Hematopoietic multipotent progenitor cell treated with erythropoietin and hydrocortisone succinate and interleukin-3 and kit ligand, for 4 days (in vitro differentiated cells): ENCODE results near the gene NRDE2.
"Not testable (repeated sequence)": the region's sequence is repeated elsewhere in the genome, so short reads cannot be mapped to it uniquely, and the experiment has no call there.

ENCODE experiments used
- DNase-seq: peaks from one replicate; pipeline ENCODE4 v3.0.0-alpha.2; 2015

NRDE2 gene

DNA sequence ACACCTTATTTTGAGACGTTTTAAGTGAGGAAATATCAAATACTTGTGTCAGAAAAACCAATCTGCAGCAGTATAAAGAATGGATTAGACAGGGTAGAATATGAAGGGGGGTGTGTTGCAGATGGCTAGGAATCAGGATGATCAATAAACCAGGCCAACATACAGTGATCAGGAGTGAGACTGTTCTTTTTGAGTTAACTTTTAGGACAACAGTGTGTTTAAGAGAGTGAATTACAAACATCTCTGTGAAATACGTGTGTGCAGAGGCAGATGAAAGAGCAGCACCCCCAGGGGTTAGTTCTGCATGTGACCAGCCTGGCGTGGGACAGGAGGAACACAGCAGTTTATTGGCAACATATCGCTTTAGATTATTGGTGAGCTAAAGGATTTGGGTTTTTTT, 10.6 kb upstream of the NRDE2 start:
- DNase-seq, result no peak

DNA sequence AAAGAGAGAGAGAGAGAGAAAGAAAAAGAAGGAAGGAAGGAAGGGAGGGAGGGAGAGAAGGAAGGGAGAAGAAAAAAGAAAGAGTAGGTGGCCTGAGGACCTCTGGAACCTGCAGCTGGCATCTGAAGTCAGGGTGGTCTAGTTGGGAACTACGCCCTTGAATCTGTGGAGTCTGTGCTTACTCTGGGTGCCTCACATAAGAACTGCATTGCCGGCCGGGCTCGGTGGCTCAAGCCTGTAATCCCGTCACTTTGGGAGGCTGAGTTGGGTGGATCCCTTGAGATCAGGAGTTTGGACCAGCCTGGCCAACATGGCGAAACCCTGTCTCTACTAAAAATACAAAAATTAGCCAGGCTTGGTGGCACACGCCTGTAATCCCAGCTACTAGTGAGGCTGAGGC, 10.0 kb upstream of the NRDE2 start:
- DNase-seq, result no peak

DNA sequence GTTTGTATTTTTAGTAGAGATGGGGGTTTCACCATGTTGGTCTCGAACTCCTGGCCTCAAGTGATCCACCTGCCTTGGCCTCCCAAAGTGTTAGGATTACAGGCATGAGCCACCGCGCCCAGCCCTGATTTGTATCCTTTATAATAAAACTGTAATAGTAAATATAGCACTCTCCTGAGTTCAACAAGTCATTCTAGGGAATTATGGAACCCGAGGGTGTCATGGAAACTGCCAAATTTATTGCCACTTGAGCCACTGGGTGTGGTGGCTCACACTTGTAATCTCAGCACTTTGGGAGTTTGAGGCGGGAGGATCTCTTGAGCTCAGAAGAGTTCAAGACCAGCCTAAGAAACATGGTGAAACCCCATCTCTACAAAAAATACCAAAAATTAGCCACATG, 9.5 kb upstream of the NRDE2 start:
- DNase-seq, result not testable (repeated sequence)

DNA sequence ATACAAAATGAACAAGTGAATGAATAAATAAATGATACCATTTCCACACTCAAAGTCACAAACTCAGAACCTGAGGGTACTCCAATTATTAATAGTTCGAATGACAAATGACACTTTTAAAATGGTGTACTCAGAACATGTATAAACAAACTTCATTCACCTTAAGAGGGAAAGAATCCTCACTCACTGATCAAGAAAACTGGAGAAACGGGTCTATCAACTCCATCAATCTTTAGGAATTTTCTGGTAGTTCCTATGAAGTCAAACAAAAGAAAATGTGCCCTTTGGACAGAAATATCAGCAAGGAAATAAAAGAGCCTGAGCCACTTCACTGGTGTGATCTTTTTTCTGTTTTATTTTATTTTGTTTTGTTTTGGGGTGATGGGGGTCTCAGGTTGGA, 5.2 kb upstream of the NRDE2 start:
- DNase-seq, result no peak

DNA sequence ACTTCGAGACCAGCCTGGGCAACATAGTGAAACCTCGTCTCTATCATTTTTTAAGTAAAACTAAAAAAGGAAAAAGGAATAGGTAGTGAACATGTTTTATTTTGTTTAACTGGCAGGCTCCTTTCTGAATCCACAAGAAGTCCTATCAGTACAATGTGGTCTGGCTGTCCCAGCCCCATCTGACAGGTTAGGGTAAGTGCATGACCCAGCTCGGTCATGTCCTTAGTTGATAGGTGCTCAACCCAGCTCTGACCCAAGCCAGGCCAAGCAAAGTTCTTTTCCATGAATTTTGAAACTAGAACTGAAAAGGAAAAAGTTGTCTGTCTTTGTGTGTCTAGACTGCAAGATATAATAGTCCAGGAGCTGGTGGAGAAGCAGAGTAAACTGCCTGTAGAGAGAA, 4.7 kb upstream of the NRDE2 start:
- DNase-seq, result no peak

DNA sequence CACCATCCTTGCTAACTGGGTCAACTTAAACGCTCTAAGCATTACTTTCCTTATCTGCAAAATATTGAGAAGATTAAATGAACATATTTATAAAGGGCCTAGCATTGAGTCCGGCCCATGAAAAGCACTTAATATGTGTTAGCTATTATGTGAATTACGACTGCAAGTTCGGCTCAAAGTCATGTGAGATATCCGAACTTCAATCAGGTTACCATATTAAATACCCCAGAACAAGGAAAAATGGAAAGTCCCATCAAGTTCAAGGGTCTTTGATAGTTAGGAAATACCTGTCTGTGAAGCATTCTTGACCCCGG, 487 bp upstream of the NRDE2 start:
- DNase-seq, result no peak

DNA sequence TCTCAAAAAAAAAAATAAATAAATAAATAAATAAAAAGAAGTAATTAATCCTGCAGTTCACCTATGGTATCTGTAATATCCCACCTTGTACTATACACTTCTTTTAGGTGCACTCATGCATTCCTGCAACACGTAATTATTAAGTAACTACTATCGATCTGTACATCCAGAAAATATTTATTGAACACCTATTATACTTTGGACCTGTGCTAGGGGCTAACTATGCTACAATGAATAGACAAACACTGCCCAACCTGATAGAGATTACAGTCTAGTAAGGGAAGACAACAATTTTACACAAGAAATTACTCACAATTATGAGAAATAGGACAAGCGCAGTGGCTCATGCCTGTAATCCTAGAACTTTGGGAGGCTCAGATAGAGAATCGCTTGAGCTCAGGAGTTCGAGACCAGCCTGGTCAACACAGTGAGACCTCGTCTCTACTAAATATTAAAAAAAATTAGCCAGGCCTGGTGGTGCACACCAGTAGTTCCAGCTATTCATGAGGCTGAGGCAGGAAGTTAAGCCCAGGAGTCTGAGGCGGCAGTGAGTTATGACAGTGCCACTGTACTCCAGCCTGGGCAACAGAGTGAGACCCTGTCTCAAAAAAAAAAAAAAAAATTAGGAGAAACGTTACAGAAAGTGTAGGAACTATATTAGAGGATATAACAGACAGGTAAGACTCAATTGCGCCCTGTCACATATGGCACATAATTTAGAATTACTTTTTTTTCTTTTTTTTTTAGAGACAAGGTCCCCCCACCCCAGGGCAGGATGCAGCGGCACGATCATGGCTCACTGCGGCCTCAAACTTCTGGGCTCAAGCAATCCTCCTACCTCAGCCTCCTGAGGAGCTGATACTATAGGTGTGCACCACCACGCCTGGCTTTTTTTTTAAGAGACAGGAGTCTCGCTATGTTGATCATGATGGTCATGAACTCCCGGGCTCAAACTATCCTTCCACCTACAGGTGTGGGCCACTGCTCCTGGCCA, 1.2 kb downstream of the NRDE2 start:
- DNase-seq, result peak; percentile 15

DNA sequence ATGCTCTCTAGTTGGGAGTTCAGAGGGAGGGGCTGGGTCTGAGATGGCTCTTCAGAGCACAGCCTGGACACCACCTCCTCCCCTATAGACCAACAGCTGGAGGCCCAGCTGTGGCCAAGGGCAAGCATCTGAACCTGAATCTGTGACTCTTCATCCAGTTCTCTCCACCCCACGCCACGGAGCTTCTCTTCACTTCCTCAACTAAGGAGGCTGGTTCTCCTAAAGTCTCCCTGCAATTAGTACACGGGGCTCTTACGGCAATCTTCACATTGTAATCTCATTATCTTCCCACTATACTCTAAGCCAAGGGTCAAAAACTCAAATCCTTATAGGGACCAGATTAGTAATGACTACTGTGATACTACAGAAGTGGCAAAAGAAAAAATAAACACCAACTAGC, 9.8 kb downstream of the NRDE2 start:
- DNase-seq, result no peak

DNA sequence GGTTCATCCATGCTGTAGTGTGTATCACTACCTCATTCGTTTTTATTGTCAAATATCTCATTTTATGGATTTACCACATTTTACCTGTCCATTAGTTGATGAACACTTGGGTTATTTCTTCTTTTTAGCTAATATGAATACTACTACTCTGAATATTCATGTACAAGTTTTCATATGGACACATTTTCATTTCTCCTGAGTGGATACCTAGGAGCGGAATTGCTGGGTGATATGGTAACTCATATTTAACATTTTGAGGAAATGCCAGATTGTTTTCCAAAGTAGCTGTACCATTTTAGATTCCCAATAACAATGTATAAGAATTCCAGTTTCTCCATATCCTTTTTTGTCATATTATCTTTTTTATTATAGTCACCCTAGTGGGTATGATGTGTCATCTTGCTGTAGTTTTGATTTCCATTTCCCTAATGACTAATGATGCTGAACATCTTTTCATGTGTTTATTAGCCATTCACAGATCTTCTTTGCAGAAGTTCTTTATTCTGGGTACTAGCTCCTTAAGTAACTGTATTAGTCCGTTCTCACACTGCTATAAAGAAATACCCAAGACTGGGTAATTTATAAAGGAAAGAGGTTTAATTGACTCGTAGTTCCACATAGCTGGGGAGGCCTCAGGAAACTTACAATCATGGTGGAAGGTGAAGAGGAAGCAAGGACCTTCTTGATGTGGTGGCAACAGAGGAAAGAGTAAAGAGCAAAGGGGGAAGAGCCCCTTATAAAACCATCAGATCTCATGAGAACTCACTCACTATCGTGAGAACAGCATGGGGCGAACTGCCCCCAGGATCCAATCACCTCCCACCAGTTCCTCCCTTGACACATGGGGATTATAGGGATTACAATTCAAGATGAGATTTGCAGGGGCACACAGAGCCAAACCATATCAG, 11.9 kb downstream of the NRDE2 start:
- DNase-seq, result no peak

DNA sequence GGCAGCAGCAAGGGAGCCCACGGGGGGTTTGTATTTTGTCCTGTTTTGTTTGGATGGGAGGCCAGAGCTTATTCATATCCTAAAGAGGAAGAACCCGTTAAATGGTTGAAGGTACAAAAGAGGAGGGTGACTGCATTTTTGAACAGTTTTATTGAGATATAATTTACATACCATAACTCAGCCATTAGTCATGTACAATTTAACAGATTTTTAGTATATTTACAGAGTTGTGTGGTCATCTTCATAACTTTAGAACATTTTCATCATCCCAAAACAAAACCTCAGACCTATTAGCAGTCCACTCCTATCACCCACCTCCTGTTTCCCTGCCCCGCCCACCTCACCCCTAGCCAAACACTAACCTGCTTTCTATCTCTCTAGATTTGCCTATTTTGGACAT, 12.6 kb downstream of the NRDE2 start:
- DNase-seq, result no peak

DNA sequence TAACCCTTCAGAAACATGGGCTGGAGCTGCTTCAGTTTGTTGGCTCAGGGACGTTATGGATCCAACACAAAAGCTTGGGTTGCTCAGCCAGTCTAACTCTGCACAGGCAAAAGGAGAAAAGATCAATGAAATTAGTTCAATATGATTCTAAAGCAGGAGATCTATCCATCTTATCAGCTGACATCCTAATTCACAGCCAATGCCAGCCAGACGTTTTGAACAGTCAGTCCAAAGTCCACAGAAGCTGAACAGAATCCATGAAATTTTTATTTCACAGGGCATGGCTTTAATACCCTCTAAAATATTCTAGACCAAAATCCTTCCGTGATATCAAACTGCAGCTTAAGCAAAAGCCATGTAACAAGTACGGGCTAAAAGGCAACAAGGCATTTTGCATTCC, 13.7 kb downstream of the NRDE2 start:
- DNase-seq, result no peak

DNA sequence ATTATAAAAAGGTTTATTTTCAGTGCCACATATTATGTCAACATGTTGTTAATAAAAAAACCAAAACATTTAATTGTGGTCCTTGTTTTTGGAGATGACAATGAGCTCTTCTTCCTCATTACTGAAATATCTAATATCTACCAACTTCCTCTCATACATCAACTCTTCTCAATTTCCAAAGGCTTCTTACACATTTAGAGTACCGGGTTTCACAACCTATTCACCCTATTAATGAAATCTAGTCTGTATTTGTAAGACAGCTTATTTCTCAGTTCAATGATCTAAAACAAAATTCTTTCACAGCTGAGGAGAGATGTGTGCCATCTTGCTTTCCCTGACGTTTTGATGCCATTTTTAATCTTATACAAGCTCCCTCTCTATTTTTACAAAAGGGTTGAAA, 14.5 kb downstream of the NRDE2 start:
- no peak for DNase-seq

DNA sequence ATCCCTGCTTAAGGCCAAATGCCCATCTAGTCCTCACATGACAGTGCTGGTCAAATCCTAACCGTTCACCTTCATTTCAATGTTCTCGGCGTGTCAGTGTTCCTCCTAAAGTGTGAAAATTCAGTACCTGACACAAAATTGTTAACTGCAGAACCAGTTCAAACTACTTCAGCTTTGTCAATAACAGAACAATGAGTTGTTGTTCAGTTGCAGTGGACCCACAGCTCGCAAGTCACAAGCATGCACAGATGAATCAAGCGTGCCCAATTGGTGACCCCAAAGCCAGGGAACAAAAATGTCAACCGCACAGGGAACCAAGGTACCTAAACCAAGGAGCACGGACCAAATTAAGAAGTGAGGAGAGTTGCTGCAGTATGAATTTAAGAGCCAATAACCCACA, 23.2 kb downstream of the NRDE2 start:
- no peak for DNase-seq

DNA sequence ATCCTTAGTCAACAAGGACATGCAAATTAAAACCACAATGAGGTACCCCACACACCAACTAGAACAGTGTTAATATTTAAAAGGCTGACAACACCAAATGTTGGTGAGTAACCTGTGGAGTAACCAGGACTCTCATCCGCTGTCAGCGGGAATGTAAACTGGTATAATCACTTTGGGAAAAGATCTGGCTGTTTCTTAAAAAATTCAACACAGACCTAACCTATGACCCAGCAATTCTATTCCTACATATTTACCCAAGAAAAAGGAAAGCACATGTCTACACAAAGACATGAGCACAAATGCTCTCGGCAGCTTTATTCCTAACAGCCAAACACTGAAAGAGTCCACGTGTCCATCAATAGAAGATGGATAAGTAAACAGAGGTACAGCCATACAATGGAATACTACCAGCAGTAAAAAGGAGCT, 26.6 kb downstream of the NRDE2 start:
- no peak for DNase-seq

DNA sequence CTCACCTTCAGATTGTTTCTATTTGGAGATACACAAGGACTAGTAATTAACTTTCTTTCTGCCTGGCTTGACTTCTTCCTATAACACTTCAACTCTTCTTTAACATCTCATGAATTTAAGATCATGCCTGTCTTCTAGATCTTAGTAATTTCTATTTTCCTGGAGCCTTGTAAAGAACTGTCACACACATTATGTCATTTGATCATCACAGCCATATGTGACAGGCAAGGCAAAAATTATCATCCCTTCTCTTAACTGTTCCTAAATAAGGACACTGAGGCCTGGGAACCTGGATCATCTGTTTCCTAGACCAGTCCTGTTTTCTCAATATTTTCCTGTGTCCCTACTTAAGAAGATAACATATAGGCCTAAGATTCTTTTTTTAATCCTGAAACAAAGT, 27.2 kb downstream of the NRDE2 start:
- DNase-seq, result no peak

DNA sequence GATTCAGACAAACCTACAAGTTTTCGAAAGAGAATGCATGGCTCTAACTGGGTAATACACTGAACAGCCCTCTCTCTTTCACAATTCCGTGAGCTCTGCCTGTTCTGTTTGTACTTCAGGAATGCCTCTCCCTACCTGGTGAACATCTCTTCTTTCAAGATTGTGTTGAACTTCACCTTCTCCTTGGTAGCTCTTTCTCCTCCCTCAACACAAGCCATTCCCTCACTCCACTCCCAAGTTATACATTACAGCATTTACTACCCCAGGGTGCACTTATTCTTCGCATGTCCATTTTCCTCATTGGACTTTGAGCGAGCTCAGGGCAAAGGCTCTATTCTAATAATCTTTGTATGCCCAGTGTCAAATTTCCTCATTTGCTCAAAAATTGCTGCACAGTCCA, 28.3 kb downstream of the NRDE2 start:
- DNase-seq, result no peak

DNA sequence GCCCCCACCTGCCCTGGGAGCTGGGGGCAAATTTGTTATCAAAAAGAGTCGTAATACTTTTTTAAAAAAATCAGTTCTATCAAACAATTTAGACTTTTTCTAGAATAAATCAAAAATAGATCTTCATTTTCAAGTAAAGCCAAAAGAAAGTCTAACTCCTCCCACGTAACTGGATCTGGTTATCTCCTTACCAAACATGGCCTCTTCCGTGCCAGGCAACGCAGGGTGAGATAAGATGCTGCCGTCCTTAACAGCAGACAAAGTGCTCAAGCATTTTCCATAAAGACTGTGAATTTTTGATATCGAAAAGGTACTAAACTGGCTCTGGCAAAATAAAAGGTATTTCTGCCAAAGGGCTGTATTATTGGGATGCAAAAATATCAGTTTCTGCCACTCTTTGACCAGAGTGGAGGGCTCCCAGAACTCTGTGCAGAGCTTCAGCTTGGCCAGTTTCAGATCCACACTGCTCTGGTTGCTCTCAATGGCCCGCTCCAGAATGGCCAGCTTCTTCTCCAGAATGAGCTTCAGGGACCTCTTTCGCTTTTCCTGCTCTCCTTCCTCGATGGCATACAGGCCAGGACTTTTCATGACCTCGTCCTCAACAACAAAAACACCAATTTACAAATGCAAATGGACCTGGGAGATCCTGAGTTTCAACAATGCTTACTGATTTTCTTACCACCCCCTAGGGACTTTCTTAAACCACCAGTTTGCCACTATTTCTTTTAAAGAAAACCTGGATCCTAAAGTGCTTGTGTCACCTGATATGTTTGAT, 29.0 kb downstream of the NRDE2 start:
- DNase-seq, result peak; percentile 80

DNA sequence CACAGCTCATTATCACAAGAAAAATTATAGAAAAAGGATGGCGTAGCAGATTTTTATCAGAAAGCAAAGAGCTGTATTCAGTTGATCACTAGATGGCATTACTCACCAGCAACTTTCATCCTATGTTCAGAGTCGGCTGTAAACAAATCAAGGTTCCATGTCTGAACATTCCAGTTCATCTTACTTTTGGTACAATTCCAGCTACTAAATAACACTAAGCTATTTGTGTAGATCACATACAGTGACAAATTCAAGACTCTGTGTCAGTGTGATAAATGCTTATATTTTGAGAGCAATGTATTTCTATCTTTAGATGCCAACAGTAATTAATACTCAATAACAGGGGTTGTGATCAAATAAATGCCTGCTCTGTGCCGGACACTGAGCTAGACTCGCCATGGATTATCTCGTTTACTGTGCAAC, 30.1 kb downstream of the NRDE2 start:
- DNase-seq, result peak; percentile 66

DNA sequence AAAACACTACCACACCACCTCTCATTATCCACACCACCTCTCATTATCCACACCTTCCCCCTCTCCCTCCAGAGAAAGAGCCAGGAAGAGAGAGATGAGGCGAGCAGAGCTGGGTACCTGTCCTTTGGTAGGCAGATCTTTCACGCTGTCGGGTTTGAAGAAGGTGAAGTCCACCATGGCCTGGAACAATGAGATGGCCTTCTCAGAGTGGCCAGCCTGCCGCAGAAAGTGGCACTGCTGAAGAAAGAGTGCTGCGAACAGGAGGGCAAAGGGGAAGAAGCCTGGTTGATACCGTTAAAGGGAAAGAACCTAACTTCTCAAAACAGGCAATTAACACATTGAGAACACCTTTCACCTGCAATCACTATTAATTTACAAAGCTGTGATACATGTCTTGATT, 30.6 kb downstream of the NRDE2 start:
- no peak for DNase-seq

DNA sequence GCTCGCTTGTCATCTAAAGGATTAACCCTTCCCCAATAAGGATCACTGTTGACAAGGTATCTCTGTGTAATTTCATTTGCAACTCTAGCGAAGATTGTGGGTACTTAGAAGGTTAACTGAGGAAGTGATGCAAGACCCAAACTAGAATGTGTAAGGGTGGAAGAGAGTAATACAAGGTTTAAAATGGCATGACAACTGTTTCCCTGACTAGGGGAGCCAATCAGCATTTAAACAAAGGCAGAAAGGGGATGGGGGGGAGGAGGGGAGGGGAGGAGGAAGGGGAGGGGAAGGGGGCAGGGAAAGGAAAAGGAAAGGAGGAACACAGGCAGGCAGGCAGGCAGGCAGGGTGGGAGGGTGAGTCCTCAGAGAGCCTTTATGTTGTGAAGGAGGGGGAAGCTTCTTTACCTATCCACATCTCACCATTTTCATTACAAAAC, 31.1 kb downstream of the NRDE2 start:
- peak; percentile 76 for DNase-seq

DNA sequence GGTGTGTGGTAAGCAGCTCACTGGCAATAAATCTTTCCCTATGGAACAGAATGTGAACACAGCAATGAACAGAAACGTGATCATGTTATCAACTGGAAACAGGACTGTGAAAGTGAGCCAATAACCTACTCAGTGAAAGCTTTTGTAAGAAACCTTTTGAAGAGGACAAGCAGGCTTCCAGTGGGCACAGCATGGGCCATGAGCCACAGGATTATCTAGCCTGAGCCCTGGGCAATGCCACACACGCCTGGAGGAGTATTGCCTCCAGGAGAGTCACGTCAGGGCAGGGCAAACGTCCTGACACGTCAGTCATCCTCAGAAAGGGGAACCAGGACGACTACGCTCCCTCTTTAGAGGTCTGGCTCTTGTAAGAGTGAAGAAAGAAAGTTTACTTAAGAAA, 32.3 kb downstream of the NRDE2 start:
- peak; percentile 88 for DNase-seq

DNA sequence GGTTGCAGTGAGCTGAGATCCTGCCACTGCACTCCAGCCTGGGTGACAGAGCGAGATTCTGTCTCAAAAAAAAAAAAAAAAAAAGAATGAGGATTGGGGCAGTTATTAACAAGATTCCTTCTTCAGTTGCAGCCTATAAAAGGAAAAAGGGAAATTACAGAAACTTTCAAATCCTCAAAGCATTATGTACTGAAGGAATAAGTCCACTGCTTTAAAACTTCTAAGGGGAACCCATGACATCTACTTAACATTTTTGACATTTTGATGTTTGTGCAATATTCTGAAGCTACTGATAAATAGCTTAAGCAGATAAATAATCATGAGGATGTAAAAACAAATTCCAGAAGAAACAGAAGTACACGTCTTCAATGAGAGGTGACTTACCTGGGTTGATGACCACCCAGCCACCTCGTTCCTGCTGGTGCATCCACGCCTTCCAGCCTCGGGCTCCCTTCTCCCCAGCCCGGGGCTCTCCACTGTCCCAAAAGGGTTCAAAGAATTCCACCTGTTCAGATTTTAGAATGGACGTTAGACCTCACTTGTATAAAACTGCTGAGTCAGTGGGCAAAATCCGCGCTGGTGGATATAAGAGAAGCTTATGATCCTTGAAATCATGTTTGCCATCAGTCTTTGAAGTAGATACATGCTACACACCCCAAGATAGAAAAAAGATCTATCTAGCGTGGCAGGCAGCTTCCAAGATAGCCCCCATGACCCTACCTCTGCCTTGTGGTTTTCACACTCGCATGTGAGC, 33.7 kb downstream of the NRDE2 start:
- DNase-seq, result no peak
